Breast epithelium (tissue), 3 donors: ENCODE results near the gene MYDGF.

Experiments used
- CTCF ChIP-seq, 3 donors: fragments of 450-650 bp; IDR thresholded peaks; one replicate each; pipeline ENCODE4 v1.5.1; 2016 to 2017; ENCODE audit warnings: antibody characterized with exemption in 3 of 3, mild to moderate bottlenecking in 3 of 3, moderate library complexity in 3 of 3
- POLR2A ChIP-seq: fragments of 450-650 bp; IDR thresholded peaks from one replicate; pipeline ENCODE4 v1.6.1; 2016; ENCODE audit warnings: antibody characterized with exemption, mild to moderate bottlenecking, moderate library complexity
- POLR2AphosphoS5 ChIP-seq, 3 donors: sonication (generic); formaldehyde crosslinking; IDR thresholded peaks; one replicate each; pipeline ENCODE4 v1.6.1; 2017; ENCODE audit warnings: antibody characterized with exemption in 3 of 3

- no peak for TF ChIP-seq CTCF (IDR thresholded peaks at IDR 0.05)
- TF ChIP-seq POLR2A = no peak
- TF ChIP-seq POLR2AphosphoS5 (IDR thresholded peaks at IDR 0.05) = no peak
Measured at GRCh38 chr19:4707322-4707721, 37.2 kb upstream of the MYDGF start.
